HL-60/S4 treated with retinoic acid at 250 ng/mL for 4 days and 3 days (cell line): ENCODE measurements around the gene PPBP.

Experiments
- in situ Hi-C: fragments of 300-500 bp; cut with MboI; formaldehyde crosslinking; loops from 2 replicates; pipeline ENCODE4 v1.7.0; 2022; ENCODE audit warnings: low sequenced_read_pairs

PPBP gene

GRCh38 chr4:73988061-73988460 lies at the start of gene PPBP:
Gene PPBP (minus strand): TSS chr4:73988190. CDS start chr4:73988103, 87 bp downstream.
- in situ Hi-C loops: no loop called here

- in situ Hi-C loops: no loop called here
Measured at GRCh38 chr4:74037076-74037955, 49.3 kb upstream of the PPBP start.

- in situ Hi-C loops: no loop called here
Measured at GRCh38 chr4:74033739-74034138, 45.7 kb upstream of the PPBP start.

- in situ Hi-C loops: no loop called here
Measured at GRCh38 chr4:74032064-74032463, 44.1 kb upstream of the PPBP start.

GRCh38 chr4:74031576-74031975 lies 43.6 kb upstream of the PPBP start:
- in situ Hi-C loops: no loop called here

- in situ Hi-C loops: no loop called here
Measured at GRCh38 chr4:74030285-74030684, 42.3 kb upstream of the PPBP start.

GRCh38 chr4:74028504-74028903 lies 40.5 kb upstream of the PPBP start:
- in situ Hi-C loops: no loop called here

- in situ Hi-C loops: no loop called here
Measured at GRCh38 chr4:74023709-74024108, 35.7 kb upstream of the PPBP start.

GRCh38 chr4:74021601-74022000 lies 33.6 kb upstream of the PPBP start:
- in situ Hi-C loops: no loop called here

GRCh38 chr4:74018771-74019170 lies 30.8 kb upstream of the PPBP start:
- in situ Hi-C loops: no loop called here

- in situ Hi-C loops: no loop called here
Measured at GRCh38 chr4:74018116-74018515, 30.1 kb upstream of the PPBP start.

GRCh38 chr4:74016068-74016467 lies 28.1 kb upstream of the PPBP start:
- in situ Hi-C loops: no loop called here

- in situ Hi-C loops: no loop called here
Measured at GRCh38 chr4:74015126-74015780, 27.3 kb upstream of the PPBP start.

- in situ Hi-C loops: no loop called here
Measured at GRCh38 chr4:74014332-74014731, 26.3 kb upstream of the PPBP start.

- in situ Hi-C loops: no loop called here
Measured at GRCh38 chr4:74013264-74013663, 25.3 kb upstream of the PPBP start.

GRCh38 chr4:74012130-74012529 lies 24.1 kb upstream of the PPBP start:
- in situ Hi-C loops: no loop called here

- in situ Hi-C loops: no loop called here
Measured at GRCh38 chr4:74009307-74009706, 21.3 kb upstream of the PPBP start.

- in situ Hi-C loops: no loop called here
Measured at GRCh38 chr4:74006009-74006476, 18.1 kb upstream of the PPBP start.

GRCh38 chr4:74005528-74005927 lies 17.5 kb upstream of the PPBP start:
- in situ Hi-C loops: no loop called here

GRCh38 chr4:74004668-74005067 lies 16.7 kb upstream of the PPBP start:
- in situ Hi-C loops: no loop called here

GRCh38 chr4:74000301-74000700 lies 12.3 kb upstream of the PPBP start:
- in situ Hi-C loops: no loop called here
